GM12892 (cell line): ENCODE data around the gene TNRC6C.
"Not testable (repeated sequence)": the region's sequence is repeated elsewhere in the genome, so short reads cannot be mapped to it uniquely, and the experiment has no call there.

Experiments
- DNase-seq: peaks from one replicate; pipeline ENCODE4 v3.0.0; 2011; ENCODE audit not compliant: insufficient read length
- FAIRE-seq: peaks from 2 replicates; lab custom pipeline; 2011; peaks lifted over from hg19 to GRCh38; lab: Jason Lieb, UNC
- POLR2A ChIP-seq: IDR thresholded peaks from 2 replicates; pipeline ENCODE4 v1.6.1; 2011; ENCODE audit warnings: low read depth, low read length, control low read depth
- POLR2AphosphoS5 ChIP-seq: IDR thresholded peaks from 2 replicates; pipeline ENCODE4 v1.6.1; 2011; ENCODE audit warnings: low read depth, low read length, control low read depth
- TAF1 ChIP-seq: IDR thresholded peaks from 2 replicates; pipeline ENCODE4 v1.6.1; 2011; ENCODE audit warnings: low read depth, mild to moderate bottlenecking, control low read depth, low read length, borderline replicate concordance

Gene TNRC6C

DNA sequence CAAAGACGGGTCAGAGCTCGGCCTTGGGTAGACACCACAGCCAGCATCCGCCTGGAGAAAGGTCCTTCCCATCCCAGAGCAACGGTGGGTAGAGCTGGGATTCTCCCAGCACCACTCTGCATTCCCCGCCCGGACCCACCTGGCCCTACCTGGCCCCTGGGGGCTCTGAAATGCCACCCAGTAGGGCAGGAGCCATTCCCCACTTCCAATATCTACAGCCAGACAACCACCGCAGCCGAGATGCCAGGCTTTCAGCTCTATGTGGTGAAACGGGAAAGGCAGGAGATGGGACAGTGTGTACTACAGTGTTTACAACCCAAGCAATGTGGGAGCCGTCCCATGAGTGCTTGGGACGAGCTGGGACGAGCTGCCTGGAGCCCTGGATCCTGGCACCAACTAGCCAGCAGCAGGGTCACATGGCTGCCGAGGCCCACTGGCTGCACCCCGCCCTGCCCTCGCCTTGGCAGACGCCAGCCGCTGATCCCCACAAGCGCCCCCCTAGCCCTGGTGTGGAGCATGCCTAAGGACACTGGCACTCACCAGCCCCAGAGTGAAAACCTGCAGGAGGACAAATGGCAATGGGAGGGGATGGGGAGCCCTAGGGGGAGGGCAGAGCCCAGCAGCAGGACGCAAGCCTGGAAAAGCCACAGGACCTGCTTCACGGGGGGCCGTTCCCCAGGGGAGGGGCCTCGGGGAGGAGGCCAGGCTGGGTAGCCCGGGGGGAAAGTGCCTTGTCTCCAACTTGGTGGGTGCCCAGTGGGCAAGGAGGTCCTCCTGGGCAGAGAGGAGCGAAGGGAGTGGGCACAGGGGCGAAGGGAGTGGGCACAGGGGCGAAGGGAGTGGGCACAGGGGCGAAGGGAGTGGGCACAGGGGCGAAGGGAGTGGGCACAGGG is 156.6 kb downstream of the TNRC6C start:
- TF ChIP-seq TAF1 (no peak), POLR2AphosphoS5 (no peak), POLR2A (peak; percentile 49; the same call in 1 of the 2 replicates)
- DNase-seq (no peak), FAIRE-seq (no peak)

DNA sequence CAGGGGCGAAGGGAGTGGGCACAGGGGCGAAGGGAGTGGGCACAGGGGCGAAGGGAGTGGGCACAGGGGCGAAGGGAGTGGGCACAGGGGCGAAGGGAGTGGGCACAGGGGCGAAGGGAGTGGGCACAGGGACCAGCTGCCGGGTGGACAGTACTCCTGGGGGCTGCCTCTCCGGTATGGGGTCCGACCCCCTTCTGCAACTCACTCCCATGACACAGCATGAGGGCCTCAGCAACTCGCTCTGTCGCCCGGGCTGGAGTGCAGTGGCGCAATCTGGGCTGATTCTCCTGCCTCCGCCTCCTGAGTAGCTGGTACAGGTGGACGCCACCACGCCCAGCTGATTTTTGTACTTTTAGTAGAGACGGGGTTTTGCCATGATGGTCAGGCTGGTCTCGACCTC is 157.3 kb downstream of the TNRC6C start:
- FAIRE-seq, DNase-seq: not testable (repeated sequence)

DNA sequence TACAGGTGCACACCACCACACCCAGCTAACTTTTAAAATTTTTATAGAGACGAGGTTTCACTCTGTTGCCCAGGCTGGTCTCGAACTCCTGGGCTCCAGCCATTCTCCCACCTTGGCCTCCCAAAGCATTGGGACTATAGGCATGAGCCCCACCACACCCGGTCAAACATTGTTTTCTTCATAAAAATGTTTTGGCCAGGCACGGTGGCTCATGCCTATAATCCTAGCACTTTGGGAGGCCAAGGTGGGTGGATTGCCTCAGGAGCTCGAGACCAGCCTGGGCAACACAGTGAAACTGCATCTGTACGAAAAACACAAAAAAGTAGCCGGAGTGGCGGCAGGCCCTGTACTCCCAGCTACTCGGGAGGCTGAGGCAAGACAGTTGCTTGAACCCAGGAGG is 157.9 kb downstream of the TNRC6C start:
- TF ChIP-seq POLR2A (no peak), POLR2AphosphoS5 (no peak), TAF1 (no peak)
- FAIRE-seq (no peak), DNase-seq (no peak)

- FAIRE-seq, result no peak
- no peak for DNase-seq
- TF ChIP-seq POLR2A (no peak), TAF1 (no peak), POLR2AphosphoS5 (no peak)
These were observed 158.8 kb downstream of the TNRC6C start for GRCh38 chr17:78117027-78117981.

DNA sequence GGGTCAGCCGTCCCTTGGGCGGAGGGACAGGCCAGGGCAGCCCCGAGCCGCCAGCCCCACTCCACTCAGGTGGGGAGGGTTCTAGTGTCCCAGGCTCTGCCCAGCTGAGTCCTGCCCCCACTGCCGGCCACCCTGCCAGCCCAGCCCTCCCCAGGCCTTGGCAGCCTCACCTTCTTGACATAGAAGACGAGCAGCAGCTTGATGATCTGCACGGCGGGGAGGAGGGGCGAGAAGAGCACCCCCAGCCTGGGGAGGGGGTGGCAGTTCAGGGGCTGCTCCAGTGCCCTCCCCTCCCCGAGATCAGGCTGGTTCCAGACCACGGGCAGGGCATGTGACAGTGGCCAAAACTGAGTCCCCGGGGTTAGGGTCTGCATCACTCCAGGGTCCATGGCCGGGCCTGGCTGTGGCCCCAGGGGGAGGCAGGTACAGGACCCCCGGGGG is 160.3 kb downstream of the TNRC6C start:
- no peak for TF ChIP-seq POLR2A
- no peak for TF ChIP-seq TAF1
- no peak for TF ChIP-seq POLR2AphosphoS5
- FAIRE-seq (no peak), DNase-seq (no peak)

- FAIRE-seq (no peak), DNase-seq (no peak)
- TF ChIP-seq TAF1, result no peak
- TF ChIP-seq POLR2AphosphoS5, result no peak
- TF ChIP-seq POLR2A, result no peak
These were observed 162.0 kb downstream of the TNRC6C start for GRCh38 chr17:78120537-78120936.

GRCh38 chr17:78120971-78121800 is 162.7 kb downstream of the TNRC6C start:
- DNase-seq, result no peak
- FAIRE-seq, result peak; percentile 46
- TF ChIP-seq POLR2AphosphoS5, result 0 out of 2 replicates have a peak, but pooled peaks have one; percentile 16
- TF ChIP-seq TAF1, result no peak
- TF ChIP-seq POLR2A, result no peak

- DNase-seq (no peak), FAIRE-seq (peak; percentile 30)
- TF ChIP-seq POLR2AphosphoS5, result 0 out of 2 replicates have a peak, but pooled peaks have one; percentile 5
- no peak for TF ChIP-seq POLR2A
These were observed 163.3 kb downstream of the TNRC6C start for GRCh38 chr17:78121801-78122215.

GRCh38 chr17:78122216-78122930 is 163.9 kb downstream of the TNRC6C start:
- DNase-seq, result no peak
- FAIRE-seq, result no peak

GRCh38 chr17:78122931-78123249 is 164.4 kb downstream of the TNRC6C start:
- no peak for FAIRE-seq
- TF ChIP-seq TAF1, result no peak
- no peak for TF ChIP-seq POLR2AphosphoS5
- no peak for TF ChIP-seq POLR2A
- no peak for DNase-seq

More at GRCh38 chr17:78122216-78122930, 163.9 kb downstream of the TNRC6C start:
- no peak for TF ChIP-seq TAF1
- no peak for TF ChIP-seq POLR2AphosphoS5
- TF ChIP-seq POLR2A, result no peak

- TF ChIP-seq POLR2A (no peak), TAF1 (no peak), POLR2AphosphoS5 (no peak)
- FAIRE-seq (no peak), DNase-seq (no peak)
These were observed 164.9 kb downstream of the TNRC6C start for GRCh38 chr17:78123258-78123929.
